ENCODE measurements around the gene CNTNAP2.
"Not testable (repeated sequence)": the region's sequence is repeated elsewhere in the genome, so short reads cannot be mapped to it uniquely, and the experiment has no call there.

Gene CNTNAP2

DNA sequence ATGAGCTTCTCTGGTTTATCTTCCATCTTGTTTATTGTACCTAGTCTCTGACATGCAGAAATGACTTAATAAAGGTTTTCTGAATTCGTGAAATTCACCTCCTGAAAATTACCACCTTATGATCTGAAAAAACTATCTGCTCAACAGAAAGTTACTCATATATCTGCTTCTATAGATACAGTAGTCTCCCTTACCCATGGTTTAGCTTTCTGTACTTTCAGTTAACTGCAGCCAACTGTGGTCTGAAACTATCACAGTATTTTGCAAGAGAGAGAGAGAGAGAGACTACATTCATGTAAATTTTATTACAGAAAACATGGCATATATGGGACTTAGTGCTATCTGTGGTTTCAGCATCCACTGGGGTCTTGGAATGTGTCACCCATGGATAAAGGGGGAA is 1564.9 kb downstream of the CNTNAP2 start:
- no peak overlapping the region for H3K4me3 ChIP-seq (ENCODE audit: low read length)
- H3K27me3 ChIP-seq (replicated peaks; ENCODE audit: control insufficient read depth, insufficient read depth, low read length): no peaks in the 10 kb centered on the region
- no peaks in the 10 kb centered on the region for H3K36me3 ChIP-seq (ENCODE audit: control insufficient read depth, insufficient read depth, low read length, severe bottlenecking)
- H3K4me1 ChIP-seq (ENCODE audit: control insufficient read depth, insufficient read depth, low read length): no peaks in the 10 kb centered on the region
- no peak overlapping the region for H3K9ac ChIP-seq (ENCODE audit: low read length)
- DNase-seq (ENCODE audit: low read depth): no peak
- H3K9me3 ChIP-seq (ENCODE audit: control insufficient read depth, low read length): no peaks in the 10 kb centered on the region

GRCh38 chr7:147700702-147701101 is 1584.1 kb downstream of the CNTNAP2 start:
- H3K9ac ChIP-seq (ENCODE audit: low read length): no peak overlapping the region
- no peak overlapping the region for H3K4me3 ChIP-seq (ENCODE audit: low read length)

GRCh38 chr7:147707926-147708325 is 1591.3 kb downstream of the CNTNAP2 start:
- H3K27me3 ChIP-seq (replicated peaks; ENCODE audit: control insufficient read depth, insufficient read depth, low read length): no peaks in the 10 kb centered on the region
- no peak for DNase-seq (ENCODE audit: low read depth)
- H3K4me3 ChIP-seq (ENCODE audit: low read length): no peak overlapping the region
- no peaks in the 10 kb centered on the region for H3K4me1 ChIP-seq (ENCODE audit: control insufficient read depth, insufficient read depth, low read length)
- no peaks in the 10 kb centered on the region for H3K36me3 ChIP-seq (ENCODE audit: control insufficient read depth, insufficient read depth, low read length, severe bottlenecking)
- H3K9me3 ChIP-seq (ENCODE audit: control insufficient read depth, low read length): peaks cover 20% of the 10 kb centered on the region
- no peak overlapping the region for H3K9ac ChIP-seq (ENCODE audit: low read length)

More at GRCh38 chr7:147700702-147701101, 1584.1 kb downstream of the CNTNAP2 start:
- Histone ChIP-seq H3K4me1 (ENCODE audit: control insufficient read depth, insufficient read depth, low read length) (no peaks in the 10 kb centered on the region), H3K9me3 (ENCODE audit: control insufficient read depth, low read length) (peaks cover 6% of the 10 kb centered on the region), H3K27me3 (replicated peaks; ENCODE audit: control insufficient read depth, insufficient read depth, low read length) (no peaks in the 10 kb centered on the region), H3K36me3 (ENCODE audit: control insufficient read depth, insufficient read depth, low read length, severe bottlenecking) (no peaks in the 10 kb centered on the region)
- DNase-seq (ENCODE audit: low read depth): no peak

GRCh38 chr7:147708871-147709270 is 1592.3 kb downstream of the CNTNAP2 start:
- H3K4me3 ChIP-seq (ENCODE audit: low read length): no peak overlapping the region
- no peaks in the 10 kb centered on the region for H3K27me3 ChIP-seq (replicated peaks; ENCODE audit: control insufficient read depth, insufficient read depth, low read length)
- H3K4me1 ChIP-seq (ENCODE audit: control insufficient read depth, insufficient read depth, low read length): no peaks in the 10 kb centered on the region
- H3K36me3 ChIP-seq (ENCODE audit: control insufficient read depth, insufficient read depth, low read length, severe bottlenecking): no peaks in the 10 kb centered on the region
- H3K9ac ChIP-seq (ENCODE audit: low read length): no peak overlapping the region
- H3K9me3 ChIP-seq (ENCODE audit: control insufficient read depth, low read length): peaks cover 20% of the 10 kb centered on the region
- DNase-seq (ENCODE audit: low read depth): no peak

DNA sequence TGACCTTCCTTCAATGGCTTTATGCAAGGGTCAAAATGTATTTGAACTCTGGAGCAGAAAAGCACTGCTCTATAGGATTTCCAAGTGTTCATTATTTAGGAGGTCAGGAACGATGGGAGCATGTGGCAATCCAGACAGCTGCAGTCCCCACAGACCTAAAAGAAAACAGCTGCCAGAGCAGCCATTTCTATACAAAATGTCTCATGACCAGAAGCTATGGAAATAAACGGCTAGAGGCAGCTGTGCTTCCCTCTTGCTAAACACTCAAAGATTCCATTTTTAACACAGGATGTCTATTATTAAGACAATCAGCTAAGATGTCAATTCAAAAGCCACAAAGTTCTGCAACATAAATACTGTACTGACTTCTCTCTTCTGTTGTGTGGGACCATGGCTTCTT is 1594.8 kb downstream of the CNTNAP2 start:
- Histone ChIP-seq H3K4me3 (ENCODE audit: low read length) (no peak overlapping the region), H3K36me3 (ENCODE audit: control insufficient read depth, insufficient read depth, low read length, severe bottlenecking) (no peaks in the 10 kb centered on the region), H3K9me3 (ENCODE audit: control insufficient read depth, low read length) (peaks cover 8% of the 10 kb centered on the region), H3K9ac (ENCODE audit: low read length) (no peak overlapping the region), H3K27me3 (replicated peaks; ENCODE audit: control insufficient read depth, insufficient read depth, low read length) (no peaks in the 10 kb centered on the region), H3K4me1 (ENCODE audit: control insufficient read depth, insufficient read depth, low read length) (no peaks in the 10 kb centered on the region)
- no peak for DNase-seq (ENCODE audit: low read depth)

- Histone ChIP-seq H3K4me1 (ENCODE audit: control insufficient read depth, insufficient read depth, low read length) (no peaks in the 10 kb centered on the region), H3K36me3 (ENCODE audit: control insufficient read depth, insufficient read depth, low read length, severe bottlenecking) (no peaks in the 10 kb centered on the region), H3K9ac (ENCODE audit: low read length) (no peak overlapping the region), H3K4me3 (ENCODE audit: low read length) (no peak overlapping the region), H3K9me3 (ENCODE audit: control insufficient read depth, low read length) (no peaks in the 10 kb centered on the region), H3K27me3 (replicated peaks; ENCODE audit: control insufficient read depth, insufficient read depth, low read length) (no peaks in the 10 kb centered on the region)
- DNase-seq (ENCODE audit: low read depth): no peak
Measured at GRCh38 chr7:147721962-147722830, 1605.6 kb downstream of the CNTNAP2 start.

- no peaks in the 10 kb centered on the region for H3K27me3 ChIP-seq (replicated peaks; ENCODE audit: control insufficient read depth, insufficient read depth, low read length)
- H3K4me3 ChIP-seq (ENCODE audit: low read length): no peak overlapping the region
- DNase-seq (ENCODE audit: low read depth): no peak
Measured at GRCh38 chr7:147723536-147723935, 1606.9 kb downstream of the CNTNAP2 start.

DNA sequence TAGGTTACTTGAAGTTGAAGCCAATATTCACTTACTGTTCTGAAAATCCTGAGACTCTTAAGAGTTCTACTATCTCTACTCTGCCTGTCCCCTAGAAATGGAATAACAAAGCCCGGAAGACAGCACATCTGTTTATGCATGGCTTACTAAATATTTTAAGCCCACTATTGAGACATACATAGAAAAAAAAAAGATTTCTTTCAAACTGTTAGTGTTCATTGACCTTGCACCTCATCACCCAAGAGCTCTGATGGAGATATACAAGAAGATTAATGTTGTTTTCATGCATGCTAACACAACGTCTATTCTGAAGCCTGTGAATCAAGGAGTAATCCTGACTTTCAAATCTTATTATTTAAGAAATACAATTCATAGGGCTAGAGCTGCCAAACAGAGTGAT is 1614.7 kb downstream of the CNTNAP2 start:
- Histone ChIP-seq H3K4me3 (ENCODE audit: low read length) (no peak overlapping the region), H3K36me3 (ENCODE audit: control insufficient read depth, insufficient read depth, low read length, severe bottlenecking) (no peaks in the 10 kb centered on the region), H3K27me3 (replicated peaks; ENCODE audit: control insufficient read depth, insufficient read depth, low read length) (no peaks in the 10 kb centered on the region), H3K9me3 (ENCODE audit: control insufficient read depth, low read length) (no peaks in the 10 kb centered on the region), H3K9ac (ENCODE audit: low read length) (no peak overlapping the region), H3K4me1 (ENCODE audit: control insufficient read depth, insufficient read depth, low read length) (no peaks in the 10 kb centered on the region)
- no peak for DNase-seq (ENCODE audit: low read depth)

More at GRCh38 chr7:147723536-147723935, 1606.9 kb downstream of the CNTNAP2 start:
- Histone ChIP-seq H3K36me3 (ENCODE audit: control insufficient read depth, insufficient read depth, low read length, severe bottlenecking) (no peaks in the 10 kb centered on the region), H3K9me3 (ENCODE audit: control insufficient read depth, low read length) (no peaks in the 10 kb centered on the region), H3K9ac (ENCODE audit: low read length) (no peak overlapping the region), H3K4me1 (ENCODE audit: control insufficient read depth, insufficient read depth, low read length) (no peaks in the 10 kb centered on the region)

DNA sequence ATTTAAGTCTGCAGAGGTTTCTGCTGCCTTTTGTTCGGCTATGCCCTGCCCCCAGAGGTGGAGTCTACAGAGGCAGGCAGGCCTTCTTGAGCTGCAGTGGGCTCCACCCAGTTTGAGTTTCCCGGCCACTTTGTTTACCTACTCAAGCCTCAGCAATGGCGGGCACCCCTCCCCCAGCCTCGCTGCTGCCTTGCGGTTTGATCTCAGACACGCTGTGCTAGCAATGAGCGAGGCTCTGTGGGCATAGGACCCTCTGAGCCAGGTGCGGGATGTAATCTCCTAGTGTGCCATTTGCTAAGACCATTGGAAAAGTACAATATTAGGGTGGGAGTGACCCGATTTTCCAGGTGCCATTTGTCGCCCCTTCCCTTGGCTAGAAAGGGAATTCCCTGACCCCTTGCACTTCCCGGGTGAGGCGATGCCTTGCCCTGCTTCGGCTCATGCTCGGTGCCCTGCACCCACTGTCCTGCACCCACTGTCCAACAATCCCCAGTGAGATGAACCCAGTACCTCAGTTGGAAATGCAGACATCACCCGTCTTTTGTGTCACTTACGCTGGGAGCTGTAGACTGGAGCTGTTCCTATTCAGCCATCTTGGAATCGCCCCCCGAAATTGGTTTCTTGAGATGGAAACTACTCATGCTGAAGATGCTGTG is 1621.1 kb downstream of the CNTNAP2 start:
- not testable (repeated sequence) for H3K9me3 ChIP-seq (ENCODE audit: control insufficient read depth, low read length); DNase-seq (ENCODE audit: low read depth); H3K4me3 ChIP-seq (ENCODE audit: low read length); H3K4me1 ChIP-seq (ENCODE audit: control insufficient read depth, insufficient read depth, low read length); H3K27me3 ChIP-seq (replicated peaks; ENCODE audit: control insufficient read depth, insufficient read depth, low read length); H3K36me3 ChIP-seq (ENCODE audit: control insufficient read depth, insufficient read depth, low read length, severe bottlenecking); H3K9ac ChIP-seq (ENCODE audit: low read length)

GRCh38 chr7:147742301-147742700 is 1625.7 kb downstream of the CNTNAP2 start:
- Histone ChIP-seq H3K36me3 (ENCODE audit: control insufficient read depth, insufficient read depth, low read length, severe bottlenecking) (no peaks in the 10 kb centered on the region), H3K4me3 (ENCODE audit: low read length) (no peak overlapping the region), H3K4me1 (ENCODE audit: control insufficient read depth, insufficient read depth, low read length) (no peaks in the 10 kb centered on the region), H3K27me3 (replicated peaks; ENCODE audit: control insufficient read depth, insufficient read depth, low read length) (no peaks in the 10 kb centered on the region), H3K9me3 (ENCODE audit: control insufficient read depth, low read length) (no peaks in the 10 kb centered on the region), H3K9ac (ENCODE audit: low read length) (no peak overlapping the region)
- DNase-seq (ENCODE audit: low read depth): no peak

GRCh38 chr7:147756300-147756699 is 1639.7 kb downstream of the CNTNAP2 start:
- Histone ChIP-seq H3K9me3 (ENCODE audit: control insufficient read depth, low read length) (no peaks in the 10 kb centered on the region), H3K4me3 (ENCODE audit: low read length) (no peak overlapping the region), H3K27me3 (replicated peaks; ENCODE audit: control insufficient read depth, insufficient read depth, low read length) (no peaks in the 10 kb centered on the region), H3K9ac (ENCODE audit: low read length) (no peak overlapping the region), H3K4me1 (ENCODE audit: control insufficient read depth, insufficient read depth, low read length) (no peaks in the 10 kb centered on the region), H3K36me3 (ENCODE audit: control insufficient read depth, insufficient read depth, low read length, severe bottlenecking) (no peaks in the 10 kb centered on the region)
- DNase-seq (ENCODE audit: low read depth): no peak

Data from adipocyte (in vitro differentiated cells).